SK-N-SH (cell line): ENCODE data around the gene KIF21B.

Experiments
- CHD2 ChIP-seq: fragments of 150-350 bp; IDR thresholded peaks from 2 replicates; pipeline ENCODE4 v1.6.1; 2018; ENCODE audit warnings: low read length; ENCODE audit not compliant: partially characterized antibody
- CTCF ChIP-seq: fragments of 200-600 bp; sonication (generic); IDR thresholded peaks from 2 replicates; pipeline ENCODE4 v1.6.1; 2017; ENCODE audit warnings: antibody characterized with exemption, mild to moderate bottlenecking, moderate library complexity
- ELF1 ChIP-seq: IDR thresholded peaks from 2 replicates; pipeline ENCODE4 v1.4.0; 2012
- FOXM1 ChIP-seq: IDR thresholded peaks from 2 replicates; pipeline ENCODE4 v1.4.0; 2012; ENCODE audit warnings: low read depth, mild to moderate bottlenecking
- JUND ChIP-seq: IDR thresholded peaks from 2 replicates; pipeline ENCODE4 v1.4.0; 2012
- NRF1 ChIP-seq: IDR thresholded peaks from 2 replicates; pipeline ENCODE4 v1.6.1; 2012; ENCODE audit warnings: low read depth, mild to moderate bottlenecking, low read length
- POLR2AphosphoS5 ChIP-seq: IDR thresholded peaks from 2 replicates; pipeline ENCODE4 v1.6.1; 2012; ENCODE audit warnings: low read depth, low read length
- SIN3A ChIP-seq: IDR thresholded peaks from 2 replicates; pipeline ENCODE4 v1.6.1; 2012; ENCODE audit warnings: low read depth, mild to moderate bottlenecking, low read length, moderate library complexity, borderline replicate concordance
- YY1 ChIP-seq: IDR thresholded peaks from 2 replicates; pipeline ENCODE4 v1.4.0; 2012; ENCODE audit warnings: low read depth, mild to moderate bottlenecking

DNA sequence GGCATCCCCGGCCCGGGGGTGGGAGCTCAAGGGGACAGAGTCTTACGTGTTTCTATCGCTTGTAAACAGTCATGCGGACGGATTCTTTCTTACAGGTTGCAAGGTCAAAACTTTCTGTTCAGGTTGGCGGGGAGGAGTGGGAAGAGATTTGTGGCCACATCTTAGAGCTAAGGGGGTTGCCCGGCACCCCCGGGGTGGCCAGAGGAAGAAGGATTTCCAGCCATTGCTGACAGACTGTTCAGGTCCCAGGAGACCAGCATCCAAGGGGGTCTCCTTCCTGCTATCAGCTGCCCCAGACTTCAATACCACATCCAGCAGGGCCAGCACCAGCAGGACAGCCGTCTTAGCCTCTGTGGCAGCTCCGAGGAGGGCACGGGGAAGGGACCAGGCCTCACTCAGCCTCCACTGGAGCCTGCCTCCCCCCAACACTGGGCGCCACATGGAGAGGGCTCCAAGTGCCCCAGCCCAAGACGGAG lies 52.0 kb downstream of the KIF21B start:
- TF ChIP-seq POLR2AphosphoS5 (no peak), JUND (no peak), SIN3A (no peak), CHD2 (no peak), FOXM1 (no peak), YY1 (no peak), NRF1 (no peak), CTCF (no peak), ELF1 (no peak)
